Measurements from ENCODE around the gene PDGFB. TPM values are rescaled to one million over a fixed set of nuclear protein-coding genes. Genes with fewer than 3 reads are reported as not detected.
"Not testable (repeated sequence)": the region's sequence is repeated elsewhere in the genome, so short reads cannot be mapped to it uniquely, and the experiment has no call there.

Gene PDGFB
- total RNA-seq, 2 donors from 2014 or later: 9.9 to 16.4 TPM

- 31% methylated on average over 9 of the region's 9 CpGs for WGBS
Observed at GRCh38 chr22:39220890-39221850, 23.6 kb downstream of the PDGFB start.

GRCh38 chr22:39220450-39220849 lies 24.3 kb downstream of the PDGFB start:
- H3K36me3 ChIP-seq: no peaks in the 10 kb centered on the region
- H3K4me1 ChIP-seq (replicated peaks): no peaks in the 10 kb centered on the region
- H3K27me3 ChIP-seq (replicated peaks; ENCODE audit: insufficient read depth): no peaks in the 10 kb centered on the region
- WGBS: 96% methylated on average over 8 of the region's 8 CpGs
- no peak overlapping the region for H3K4me3 ChIP-seq
- DNase-seq (ENCODE audit: low spot score): no peak
- H3K9me3 ChIP-seq: no peaks in the 10 kb centered on the region
- intact Hi-C loops (cut with DNase I): no loop called here
- H3K27ac ChIP-seq: no peak overlapping the region
- TF ChIP-seq, protein P1, sequence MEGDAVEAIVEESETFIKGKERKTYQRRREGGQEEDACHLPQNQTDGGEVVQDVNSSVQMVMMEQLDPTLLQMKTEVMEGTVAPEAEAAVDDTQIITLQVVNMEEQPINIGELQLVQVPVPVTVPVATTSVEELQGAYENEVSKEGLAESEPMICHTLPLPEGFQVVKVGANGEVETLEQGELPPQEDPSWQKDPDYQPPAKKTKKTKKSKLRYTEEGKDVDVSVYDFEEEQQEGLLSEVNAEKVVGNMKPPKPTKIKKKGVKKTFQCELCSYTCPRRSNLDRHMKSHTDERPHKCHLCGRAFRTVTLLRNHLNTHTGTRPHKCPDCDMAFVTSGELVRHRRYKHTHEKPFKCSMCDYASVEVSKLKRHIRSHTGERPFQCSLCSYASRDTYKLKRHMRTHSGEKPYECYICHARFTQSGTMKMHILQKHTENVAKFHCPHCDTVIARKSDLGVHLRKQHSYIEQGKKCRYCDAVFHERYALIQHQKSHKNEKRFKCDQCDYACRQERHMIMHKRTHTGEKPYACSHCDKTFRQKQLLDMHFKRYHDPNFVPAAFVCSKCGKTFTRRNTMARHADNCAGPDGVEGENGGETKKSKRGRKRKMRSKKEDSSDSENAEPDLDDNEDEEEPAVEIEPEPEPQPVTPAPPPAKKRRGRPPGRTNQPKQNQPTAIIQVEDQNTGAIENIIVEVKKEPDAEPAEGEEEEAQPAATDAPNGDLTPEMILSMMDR (IDR thresholded peaks at IDR 0.05): no peak
- TF ChIP-seq POLR2A (IDR thresholded peaks at IDR 0.05): no peak
- TF ChIP-seq POLR2AphosphoS5 (IDR thresholded peaks at IDR 0.05): no peak

More at GRCh38 chr22:39220890-39221850, 23.6 kb downstream of the PDGFB start:
- H3K36me3 ChIP-seq: no peaks in the 10 kb centered on the region
- intact Hi-C loops (cut with DNase I): no loop called here
- H3K27ac ChIP-seq: no peak overlapping the region
- no peaks in the 10 kb centered on the region for H3K4me1 ChIP-seq (replicated peaks)
- DNase-seq (ENCODE audit: low spot score): no peak
- H3K4me3 ChIP-seq: no peak overlapping the region
- H3K9me3 ChIP-seq: no peaks in the 10 kb centered on the region
- H3K27me3 ChIP-seq (replicated peaks; ENCODE audit: insufficient read depth): no peaks in the 10 kb centered on the region
- TF ChIP-seq, protein P1 (IDR thresholded peaks at IDR 0.05): no peak
- no peak for TF ChIP-seq POLR2AphosphoS5 (IDR thresholded peaks at IDR 0.05)
- TF ChIP-seq POLR2A (IDR thresholded peaks at IDR 0.05): no peak

DNA sequence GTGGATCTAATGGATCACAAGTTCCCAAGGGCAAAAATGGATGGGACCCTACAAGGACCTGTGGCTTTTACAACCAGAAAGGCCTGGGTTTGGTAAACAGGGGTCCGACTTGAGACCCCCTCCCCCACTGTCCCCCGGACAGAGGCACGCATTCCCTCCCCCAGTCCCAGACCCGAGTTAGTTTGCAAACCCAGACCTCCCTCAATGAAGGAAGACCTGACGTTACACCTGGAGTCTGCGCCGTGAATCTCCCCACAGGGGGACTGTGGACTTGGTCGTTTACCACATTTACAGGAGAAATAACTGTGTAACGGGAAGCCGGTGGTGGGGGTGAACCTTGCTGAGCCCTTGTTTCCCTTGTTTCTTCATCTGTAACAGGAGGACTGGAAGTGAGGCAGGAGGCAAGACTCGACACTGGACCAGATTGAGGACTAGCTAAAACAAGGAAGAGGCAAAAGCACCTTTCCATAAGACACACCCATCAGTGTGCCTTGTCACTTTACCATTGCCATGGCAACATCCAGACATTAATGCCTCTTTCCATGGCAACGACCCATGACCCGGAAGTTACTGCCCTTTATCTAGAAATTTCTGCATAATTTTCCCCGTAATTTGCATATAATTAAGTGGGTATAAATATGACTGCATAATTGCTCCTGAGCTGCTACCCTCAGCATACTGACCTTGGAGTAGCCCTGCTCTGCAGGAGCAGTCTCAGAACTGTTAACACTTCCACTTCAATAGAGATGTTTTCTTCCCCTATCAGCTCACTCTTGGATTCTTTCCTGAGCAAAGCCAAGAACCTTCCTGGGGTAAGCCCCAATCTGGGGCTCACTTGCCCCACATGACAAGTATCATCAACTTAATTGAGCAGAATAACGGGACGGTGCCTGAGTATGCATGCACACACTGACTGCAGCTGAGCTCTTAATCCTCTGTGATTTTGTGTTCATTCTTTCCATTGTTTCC lies 25.4 kb downstream of the PDGFB start:
- Histone ChIP-seq H3K9me3 (no peaks in the 10 kb centered on the region), H3K4me3 (no peak overlapping the region), H3K27ac (no peak overlapping the region), H3K27me3 (replicated peaks; ENCODE audit: insufficient read depth) (no peaks in the 10 kb centered on the region), H3K36me3 (no peaks in the 10 kb centered on the region), H3K4me1 (replicated peaks) (no peaks in the 10 kb centered on the region)
- TF ChIP-seq POLR2A (IDR thresholded peaks at IDR 0.05) (no peak), POLR2AphosphoS5 (IDR thresholded peaks at IDR 0.05) (no peak)
- TF ChIP-seq, protein P1 (IDR thresholded peaks at IDR 0.05): no peak
- intact Hi-C loops (cut with DNase I): no loop called here
- no peak for DNase-seq (ENCODE audit: low spot score)
- 67% methylated on average over 16 of the region's 16 CpGs for WGBS

DNA sequence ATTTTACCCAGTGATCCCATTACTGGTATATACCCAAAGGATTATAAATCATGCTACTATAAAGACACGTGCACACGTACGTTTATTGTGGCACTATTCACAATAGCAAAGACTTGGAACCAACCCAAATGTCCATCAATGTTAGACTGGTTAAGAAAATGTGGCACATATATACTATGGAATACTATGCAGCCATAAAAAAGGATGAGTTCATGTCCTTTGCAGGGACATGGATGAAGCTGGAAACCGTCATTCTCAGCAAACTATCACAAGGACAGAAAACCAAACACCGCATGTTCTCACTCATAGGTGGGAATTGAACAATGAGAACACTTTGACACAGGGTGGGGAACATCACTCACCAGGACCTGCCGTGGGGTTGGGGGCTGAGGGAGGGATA lies 26.4 kb downstream of the PDGFB start:
- H3K36me3 ChIP-seq; H3K27ac ChIP-seq; H3K4me3 ChIP-seq; H3K27me3 ChIP-seq (replicated peaks; ENCODE audit: insufficient read depth); intact Hi-C loops (cut with DNase I); DNase-seq (ENCODE audit: low spot score); H3K9me3 ChIP-seq; H3K4me1 ChIP-seq (replicated peaks): not testable (repeated sequence)
- WGBS: 79% methylated on average over 6 of the region's 6 CpGs

- no peak overlapping the region for H3K27ac ChIP-seq
- no peaks in the 10 kb centered on the region for H3K4me1 ChIP-seq (replicated peaks)
- TF ChIP-seq POLR2A (IDR thresholded peaks at IDR 0.05): no peak
- no peak for TF ChIP-seq POLR2AphosphoS5 (IDR thresholded peaks at IDR 0.05)
- TF ChIP-seq, protein P1 (IDR thresholded peaks at IDR 0.05): no peak
- intact Hi-C loops (cut with DNase I): no loop called here
- WGBS: 91% methylated on average over 7 of the region's 8 CpGs
- DNase-seq (ENCODE audit: low spot score): no peak
- H3K36me3 ChIP-seq: no peaks in the 10 kb centered on the region
- H3K9me3 ChIP-seq: no peaks in the 10 kb centered on the region
- H3K27me3 ChIP-seq (replicated peaks; ENCODE audit: insufficient read depth): no peaks in the 10 kb centered on the region
- no peak overlapping the region for H3K4me3 ChIP-seq
Observed at GRCh38 chr22:39216143-39216490, 28.7 kb downstream of the PDGFB start.

Data from prostate gland (tissue), 2 donors.